ENCODE results near the gene LPAR2.

Gene LPAR2

GRCh38 chr19:19654441-19654840 lies 26.4 kb upstream of the LPAR2 start:
- in situ Hi-C loops (cut with HindIII; ENCODE audit: low sequenced_read_pairs) = no loop called here

- in situ Hi-C loops (cut with HindIII; ENCODE audit: low sequenced_read_pairs) = no loop called here
Measured at GRCh38 chr19:19653597-19654147, 25.7 kb upstream of the LPAR2 start.

GRCh38 chr19:19652482-19653295 lies 24.7 kb upstream of the LPAR2 start:
- in situ Hi-C loops (cut with HindIII; ENCODE audit: low sequenced_read_pairs) = no loop called here

- in situ Hi-C loops (cut with HindIII; ENCODE audit: low sequenced_read_pairs) = no loop called here
Measured at GRCh38 chr19:19651076-19651475, 23.1 kb upstream of the LPAR2 start.

GRCh38 chr19:19650331-19650730 lies 22.3 kb upstream of the LPAR2 start:
- in situ Hi-C loops (cut with HindIII; ENCODE audit: low sequenced_read_pairs) = no loop called here

GRCh38 chr19:19649580-19649995 lies 21.6 kb upstream of the LPAR2 start:
- in situ Hi-C loops (cut with HindIII; ENCODE audit: low sequenced_read_pairs) = no loop called here

- in situ Hi-C loops (cut with HindIII; ENCODE audit: low sequenced_read_pairs) = no loop called here
Measured at GRCh38 chr19:19649155-19649554, 21.1 kb upstream of the LPAR2 start.

GRCh38 chr19:19647037-19647835 lies 19.2 kb upstream of the LPAR2 start:
- in situ Hi-C loops (cut with HindIII; ENCODE audit: low sequenced_read_pairs) = no loop called here

DNA sequence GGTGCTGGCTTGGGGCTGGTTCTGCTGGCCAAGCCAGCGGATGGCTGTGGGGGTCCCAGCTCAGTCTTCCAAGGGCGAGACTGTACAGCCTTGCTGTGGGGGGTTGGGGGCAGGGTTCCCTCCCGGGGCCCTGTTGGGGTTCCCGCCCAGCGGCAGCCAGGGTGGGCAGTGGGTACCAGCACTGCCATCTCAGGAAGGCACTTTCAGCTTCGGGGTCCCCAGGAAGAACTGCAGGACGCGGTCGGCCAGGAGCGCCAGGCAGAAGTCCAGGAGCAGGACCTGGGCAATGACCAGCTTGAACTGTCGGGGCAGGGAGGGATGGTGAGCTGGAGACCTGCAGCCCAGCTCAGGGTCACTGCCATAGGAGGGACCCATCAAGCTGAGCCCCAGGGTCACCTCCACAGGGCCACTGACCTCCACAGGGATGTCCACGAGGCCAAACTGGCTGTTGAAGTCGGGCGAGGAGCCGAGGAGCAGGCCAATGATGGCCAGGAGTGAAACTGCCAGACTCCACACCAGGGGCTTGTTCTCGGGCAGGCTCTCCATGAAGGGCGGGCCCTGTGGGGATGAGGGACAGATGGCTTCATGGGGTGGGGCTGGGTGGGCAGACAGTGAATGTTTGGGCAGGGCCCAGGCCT lies 17.3 kb upstream of the LPAR2 start:
- in situ Hi-C loops (cut with HindIII; ENCODE audit: low sequenced_read_pairs) = no loop called here

GRCh38 chr19:19644054-19644388 lies 16.0 kb upstream of the LPAR2 start:
- in situ Hi-C loops (cut with HindIII; ENCODE audit: low sequenced_read_pairs) = no loop called here

DNA sequence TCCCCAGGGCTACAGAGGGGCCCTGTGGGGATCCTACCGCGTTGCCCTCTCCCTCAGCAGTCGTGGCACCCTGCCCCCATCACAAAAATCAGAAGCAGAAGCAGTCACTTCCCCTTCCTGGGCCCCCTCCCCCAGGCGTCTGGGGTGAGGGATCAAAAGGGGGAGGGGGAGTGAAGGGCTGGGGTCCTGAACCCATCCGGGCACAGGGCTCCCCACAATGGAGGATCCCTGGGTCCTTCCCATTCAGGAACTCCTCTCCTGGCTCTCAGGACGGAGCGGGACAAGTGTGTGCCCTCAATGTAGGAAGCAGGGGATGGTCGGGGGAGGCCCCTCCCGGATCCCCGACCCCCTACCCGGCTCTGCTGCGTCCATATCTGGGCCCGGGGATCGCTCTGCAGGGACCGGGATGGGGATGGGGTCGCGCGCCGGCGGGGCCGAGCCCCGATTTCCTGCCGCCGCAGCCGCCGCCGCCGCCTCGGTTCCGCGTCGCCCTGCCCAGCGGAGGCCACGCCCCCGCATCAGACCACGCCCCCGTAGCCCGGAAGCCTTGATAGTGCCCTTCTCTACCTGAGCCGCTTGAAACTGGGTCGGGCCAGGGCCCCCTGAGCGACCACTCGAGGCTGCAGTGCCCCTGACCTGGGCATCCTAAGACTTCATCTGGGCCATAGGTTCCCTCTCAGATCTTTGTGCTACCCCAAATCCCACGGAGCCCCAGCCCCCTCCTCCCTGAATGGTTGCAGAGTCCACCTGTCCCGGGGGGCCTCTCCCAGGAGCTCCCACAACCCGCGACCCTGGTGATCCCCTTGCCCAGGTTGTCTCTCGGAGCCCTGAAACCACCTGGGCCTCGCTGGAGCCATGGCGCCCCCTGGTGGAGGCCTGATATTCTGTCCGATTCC lies 15.4 kb upstream of the LPAR2 start, which contains the start of gene GMIP:
Gene GMIP (minus strand): TSS at position 500 of the 896 bp plus-strand sequence. CDS start 128 bp downstream, at position 372.
- in situ Hi-C loops (cut with HindIII; ENCODE audit: low sequenced_read_pairs) = no loop called here

DNA sequence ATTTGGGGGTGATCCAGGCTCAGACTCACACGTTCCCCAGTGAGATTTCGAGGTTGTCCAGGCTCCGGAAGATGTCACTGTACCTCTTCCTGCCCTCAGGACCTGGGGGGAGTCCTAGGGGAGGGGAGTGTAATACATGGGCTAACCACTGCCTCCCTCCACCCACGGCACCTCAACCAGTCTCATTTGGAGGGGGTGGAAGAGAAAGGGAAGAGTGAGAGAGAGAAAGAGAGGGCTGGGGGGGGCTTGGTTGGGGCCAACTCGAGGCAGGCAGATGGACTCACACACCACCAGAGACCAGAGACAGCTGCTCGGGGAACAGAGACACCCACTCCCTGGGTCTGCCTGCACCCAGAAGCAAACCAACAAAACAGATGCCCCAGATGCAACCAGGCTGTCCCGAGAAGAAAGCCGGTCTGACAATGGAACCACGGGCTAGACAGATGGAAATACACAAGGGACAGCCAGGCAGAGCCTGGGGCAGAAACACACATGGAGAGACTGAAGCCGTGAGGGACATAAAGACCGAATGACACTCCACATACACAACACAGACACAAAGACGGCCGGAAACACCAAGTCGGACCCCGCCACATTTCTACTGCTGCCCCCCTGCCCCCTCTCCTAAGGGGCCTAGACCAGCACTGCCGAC lies 14.6 kb upstream of the LPAR2 start:
- in situ Hi-C loops (cut with HindIII; ENCODE audit: low sequenced_read_pairs) = no loop called here

DNA sequence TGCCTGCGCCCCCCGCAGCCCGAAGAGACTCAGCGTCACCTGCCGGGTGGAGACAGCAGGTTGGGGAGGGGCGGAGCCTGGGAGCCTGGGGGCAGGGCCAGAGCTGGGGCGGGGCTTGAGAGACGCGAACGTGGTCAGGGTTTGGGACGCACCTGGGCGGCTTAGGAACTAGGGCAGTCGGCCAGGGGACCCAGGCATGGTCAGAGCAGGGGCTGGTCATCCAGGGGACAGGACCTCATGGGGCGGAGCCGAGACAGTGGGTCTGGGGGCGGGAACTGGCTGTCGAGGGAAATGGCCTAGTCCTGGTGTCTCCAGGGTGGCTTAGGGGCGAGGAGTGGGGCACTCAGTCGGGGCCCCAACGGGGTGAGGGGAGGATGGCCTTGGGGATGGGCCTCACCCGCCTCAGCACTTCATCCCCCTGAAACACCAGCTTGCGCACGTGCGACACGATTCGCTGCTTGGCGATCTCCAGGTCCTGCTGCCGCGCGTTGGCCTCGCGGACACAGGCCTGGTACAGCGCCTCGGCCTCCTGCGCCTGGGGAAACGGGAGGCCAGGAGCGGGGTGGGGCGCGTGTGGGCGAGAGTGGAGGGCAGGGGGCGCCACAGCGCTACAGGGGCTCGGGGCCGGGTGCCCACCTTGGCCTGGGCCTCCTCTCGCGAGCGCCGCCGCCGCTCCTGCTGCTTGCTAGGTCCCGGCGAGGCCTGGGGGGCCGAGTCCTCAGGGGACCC lies 9.7 kb upstream of the LPAR2 start:
- in situ Hi-C loops (cut with HindIII; ENCODE audit: low sequenced_read_pairs) = no loop called here

- in situ Hi-C loops (cut with HindIII; ENCODE audit: low sequenced_read_pairs) = no loop called here
Measured at GRCh38 chr19:19637186-19637522, 9.1 kb upstream of the LPAR2 start.

DNA sequence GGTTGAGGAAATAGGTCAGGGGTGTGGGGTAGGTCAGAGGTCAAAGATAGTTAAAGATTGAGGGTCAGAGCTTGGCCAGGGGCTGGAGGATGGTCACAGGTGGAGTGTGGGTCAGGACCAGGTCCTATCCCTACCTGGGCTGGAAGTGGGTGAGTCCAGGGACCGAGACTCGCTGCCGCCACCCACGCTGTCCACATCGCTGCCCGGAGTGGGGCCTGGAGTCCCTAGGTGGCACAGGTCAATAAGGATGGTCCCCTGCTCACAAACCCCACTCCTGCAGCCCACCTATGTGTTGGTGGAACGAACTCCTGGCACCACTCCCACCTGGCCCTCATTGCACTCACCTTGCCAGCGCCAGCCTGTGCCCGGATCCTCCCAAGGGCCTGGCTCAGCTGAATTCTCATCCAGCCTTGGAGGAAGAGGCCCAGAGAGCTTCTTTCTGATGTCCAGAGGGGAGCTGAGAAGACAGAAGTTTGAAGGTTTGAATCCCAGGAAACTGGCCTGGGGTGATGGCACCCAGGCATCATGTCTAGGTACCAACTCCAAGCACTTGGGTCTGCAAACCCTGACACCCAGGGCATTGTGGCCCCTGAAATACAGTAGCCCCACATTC lies 8.7 kb upstream of the LPAR2 start:
- in situ Hi-C loops (cut with HindIII; ENCODE audit: low sequenced_read_pairs) = no loop called here

DNA sequence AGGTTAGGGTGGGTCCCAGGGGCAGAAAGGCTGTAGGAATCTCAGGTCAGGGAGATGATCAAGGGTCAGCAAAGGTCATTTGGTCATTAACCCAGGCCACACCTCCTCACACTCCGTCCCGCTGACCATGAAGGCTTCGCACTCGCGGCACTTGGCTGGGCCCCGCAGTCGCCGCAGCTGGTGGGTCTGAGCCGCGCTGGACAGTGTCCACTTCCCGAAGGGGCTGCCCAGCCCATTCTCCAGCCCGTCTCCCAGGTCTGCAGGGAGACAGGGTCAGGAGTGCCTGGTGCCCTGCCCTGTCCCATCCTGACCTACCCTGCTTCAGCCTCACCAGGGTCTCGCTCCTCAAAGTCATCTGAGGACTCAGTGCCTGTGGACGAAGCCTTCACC lies 7.3 kb upstream of the LPAR2 start:
- in situ Hi-C loops (cut with HindIII; ENCODE audit: low sequenced_read_pairs) = no loop called here

DNA sequence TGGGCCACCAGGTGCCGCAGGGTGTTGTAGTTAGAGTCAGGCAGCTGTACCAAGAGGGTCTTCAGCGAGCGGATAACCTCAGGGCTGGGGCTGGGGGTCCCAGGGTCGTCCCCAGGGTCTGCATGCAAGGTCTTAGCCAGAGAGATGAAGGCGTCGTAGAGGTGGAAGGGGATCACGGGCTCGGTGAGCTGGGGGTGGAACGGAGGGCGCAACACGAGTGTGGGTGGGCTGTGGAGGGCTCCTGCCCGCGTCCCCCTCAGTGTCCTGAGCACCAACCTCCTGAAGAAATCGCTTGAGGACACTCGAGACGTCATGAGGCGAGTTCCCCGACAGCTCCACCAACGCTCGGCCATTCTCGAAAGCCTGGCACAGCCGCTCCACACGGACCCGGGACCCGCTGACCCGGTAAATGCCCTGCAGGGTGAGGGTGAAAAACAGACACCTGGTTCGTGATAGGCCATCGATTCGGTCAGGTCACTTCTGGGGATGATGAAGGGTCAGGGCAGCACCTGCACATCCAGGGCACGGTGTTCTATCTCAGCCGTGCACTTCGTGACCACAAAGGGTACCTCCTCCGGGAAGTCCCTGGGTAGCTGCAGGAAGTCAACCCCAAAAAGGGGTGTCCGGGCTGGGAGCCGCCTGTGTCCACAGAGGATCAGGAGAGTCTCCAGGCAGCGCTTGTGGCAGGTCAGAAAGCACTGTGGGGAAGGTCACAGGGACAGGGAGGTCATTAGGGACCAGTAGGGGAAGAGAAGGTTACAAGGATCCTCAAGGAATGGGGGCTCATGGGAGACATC lies 6.7 kb upstream of the LPAR2 start:
- in situ Hi-C loops (cut with HindIII; ENCODE audit: low sequenced_read_pairs) = no loop called here
